ENCODE data around the gene FAM98B.

GRCh38 chr15:38530113-38530512, 76.2 kb downstream of the FAM98B start:
- TF ChIP-seq CTCF (IDR thresholded peaks at IDR 0.05 in 2 of 3, conservative IDR thresholded peaks at IDR 0.05 in 1 of 3; ENCODE audit: insufficient read depth in 2 of 3, low read depth in 1 of 3, low read length in 3 of 3) (no peak), NCOA2 (IDR thresholded peaks at IDR 0.05; ENCODE audit: partially characterized antibody in 2 of 2) (no peak), POLR2AphosphoS5 (IDR thresholded peaks at IDR 0.05; ENCODE audit: control insufficient read depth, insufficient read depth, low read depth, low read length) (no peak), ZNF324 (CRISPR knock-in tag; IDR thresholded peaks at IDR 0.05) (no peak), ZNF263 (CRISPR knock-in tag; IDR thresholded peaks at IDR 0.05; ENCODE audit: borderline replicate concordance) (no peak), GATA2 (CRISPR knock-in tag; IDR thresholded peaks at IDR 0.05) (no peak), SMC3 (conservative IDR thresholded peaks at IDR 0.05; ENCODE audit: insufficient read depth, low read depth, low read length) (no peak), NFIX (CRISPR knock-in tag; IDR thresholded peaks at IDR 0.05; ENCODE audit: low read depth) (no peak), HMG20A (CRISPR knock-in tag; conservative IDR thresholded peaks at IDR 0.05) (no peak), EGR1 (conservative IDR thresholded peaks at IDR 0.05) (no peak), KDM1A (IDR thresholded peaks at IDR 0.05) (no peak), RNF219 (CRISPR knock-in tag; IDR thresholded peaks at IDR 0.05) (no peak), MYC (IDR thresholded peaks at IDR 0.05; ENCODE audit: low read depth, low read length) (no peak), MYC (CRISPR knock-in tag; IDR thresholded peaks at IDR 0.05; ENCODE audit: borderline replicate concordance, low read depth) (no peak)
